Measurements from ENCODE around the gene CIRBP. TPM values are rescaled to one million over a fixed set of nuclear protein-coding genes. Genes with fewer than 3 reads are reported as not detected.
"Not testable (repeated sequence)": the region's sequence is repeated elsewhere in the genome, so short reads cannot be mapped to it uniquely, and the experiment has no call there.

CIRBP gene
- total RNA-seq, 3 donors from 2014 or later (not counting 1 experiment from before 2014, with no cell fraction given) = 410 to 454 (median 440) TPM

DNA sequence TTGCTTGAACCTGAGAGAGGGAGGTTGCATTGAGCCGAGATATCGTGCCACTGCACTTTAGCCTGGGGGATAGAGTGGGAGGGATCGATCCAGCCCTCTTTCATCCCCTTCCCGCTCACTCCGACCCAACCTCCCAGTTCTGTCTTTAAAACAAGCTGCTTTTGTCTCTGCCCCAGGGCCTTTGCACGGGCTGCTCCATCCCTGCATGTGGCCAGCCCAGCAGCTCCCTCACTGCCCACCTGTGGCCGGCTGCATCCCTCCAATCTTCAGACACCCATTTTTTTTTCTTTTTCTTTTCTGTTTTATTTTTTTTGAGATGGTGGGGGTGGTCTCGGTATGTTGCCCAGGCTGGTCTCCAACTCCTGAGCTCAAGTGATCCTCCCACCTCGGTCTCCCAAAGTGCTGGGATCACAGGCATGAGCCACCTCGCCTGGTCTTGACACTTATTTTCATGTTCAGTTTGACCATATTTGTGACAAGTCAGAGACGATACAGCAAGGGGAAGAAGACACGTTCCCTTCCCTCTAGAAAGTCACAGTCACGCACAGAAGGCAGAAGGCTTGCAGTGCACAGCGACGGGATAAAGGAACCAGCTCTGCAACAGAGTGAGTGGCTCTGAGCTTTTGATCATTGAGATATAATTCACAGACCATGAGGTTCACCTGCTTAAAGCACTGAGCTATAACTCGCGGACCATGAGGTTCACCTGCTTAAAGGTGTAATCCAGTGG is 48.3 kb downstream of the CIRBP start:
- Mint-ChIP-seq H3K27me3 (ENCODE audit: low read depth in 2 of 2) (peaks cover 11 to 18% of the 10 kb centered on the region in 2 donors), H3K36me3 (no peaks in the 10 kb centered on the region), H3K4me1 (no peaks in the 10 kb centered on the region), H3K4me3 (no peak overlapping the region), H3K9me3 (no peaks in the 10 kb centered on the region), H3K27ac (no peak overlapping the region)
- TF ChIP-seq, protein P1, sequence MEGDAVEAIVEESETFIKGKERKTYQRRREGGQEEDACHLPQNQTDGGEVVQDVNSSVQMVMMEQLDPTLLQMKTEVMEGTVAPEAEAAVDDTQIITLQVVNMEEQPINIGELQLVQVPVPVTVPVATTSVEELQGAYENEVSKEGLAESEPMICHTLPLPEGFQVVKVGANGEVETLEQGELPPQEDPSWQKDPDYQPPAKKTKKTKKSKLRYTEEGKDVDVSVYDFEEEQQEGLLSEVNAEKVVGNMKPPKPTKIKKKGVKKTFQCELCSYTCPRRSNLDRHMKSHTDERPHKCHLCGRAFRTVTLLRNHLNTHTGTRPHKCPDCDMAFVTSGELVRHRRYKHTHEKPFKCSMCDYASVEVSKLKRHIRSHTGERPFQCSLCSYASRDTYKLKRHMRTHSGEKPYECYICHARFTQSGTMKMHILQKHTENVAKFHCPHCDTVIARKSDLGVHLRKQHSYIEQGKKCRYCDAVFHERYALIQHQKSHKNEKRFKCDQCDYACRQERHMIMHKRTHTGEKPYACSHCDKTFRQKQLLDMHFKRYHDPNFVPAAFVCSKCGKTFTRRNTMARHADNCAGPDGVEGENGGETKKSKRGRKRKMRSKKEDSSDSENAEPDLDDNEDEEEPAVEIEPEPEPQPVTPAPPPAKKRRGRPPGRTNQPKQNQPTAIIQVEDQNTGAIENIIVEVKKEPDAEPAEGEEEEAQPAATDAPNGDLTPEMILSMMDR (IDR thresholded peaks at IDR 0.05) = no peak
- Histone ChIP-seq H3K27ac (ENCODE audit: low read length) (no peak overlapping the region), H3K27me3 (ENCODE audit: control insufficient read depth, insufficient read depth, low read length) (peaks cover 15% of the 10 kb centered on the region), H3K36me3 (ENCODE audit: control insufficient read depth, insufficient read depth, low read length) (no peaks in the 10 kb centered on the region), H3K4me1 (ENCODE audit: control insufficient read depth, insufficient read depth, low read length) (peaks cover 4% of the 10 kb centered on the region), H3K4me3 (ENCODE audit: low read length) (no peak overlapping the region), H3K9me3 (ENCODE audit: control insufficient read depth, insufficient read depth, low read length) (no peaks in the 10 kb centered on the region)
- no peak for ATAC-seq
- WGBS (ENCODE audit: insufficient coverage) = 66% methylated on average over 14 of the region's 17 CpGs
- no peak for DNase-seq
- intact Hi-C loops (cut with micrococcal nuclease) = no loop called here

- intact Hi-C loops (cut with micrococcal nuclease) = no loop called here
- DNase-seq (no peak), ATAC-seq (no peak)
- peaks cover 15% of the 10 kb centered on the region for H3K27me3 ChIP-seq (ENCODE audit: control insufficient read depth, insufficient read depth, low read length)
- H3K9me3 Mint-ChIP-seq = no peaks in the 10 kb centered on the region
- H3K4me3 ChIP-seq (ENCODE audit: low read length) = no peak overlapping the region
- 61% methylated on average over 46 of the region's 46 CpGs for WGBS (ENCODE audit: insufficient coverage)
- TF ChIP-seq, protein P1 (IDR thresholded peaks at IDR 0.05) = no peak
- H3K9me3 ChIP-seq (ENCODE audit: control insufficient read depth, insufficient read depth, low read length) = no peaks in the 10 kb centered on the region
- H3K27ac Mint-ChIP-seq = no peak overlapping the region
- no peak overlapping the region for H3K4me3 Mint-ChIP-seq
- no peaks in the 10 kb centered on the region for H3K36me3 ChIP-seq (ENCODE audit: control insufficient read depth, insufficient read depth, low read length)
- no peak overlapping the region for H3K27ac ChIP-seq (ENCODE audit: low read length)
- H3K27me3 Mint-ChIP-seq (ENCODE audit: low read depth in 2 of 2) = peaks cover 20 to 24% of the 10 kb centered on the region in 2 donors
- peaks cover 4% of the 10 kb centered on the region for H3K4me1 ChIP-seq (ENCODE audit: control insufficient read depth, insufficient read depth, low read length)
- no peaks in the 10 kb centered on the region for H3K4me1 Mint-ChIP-seq
- H3K36me3 Mint-ChIP-seq = no peaks in the 10 kb centered on the region
Measured at GRCh38 chr19:1318678-1319471, 49.7 kb downstream of the CIRBP start.

- WGBS (ENCODE audit: insufficient coverage) = 92% methylated on average over 2 of the region's 3 CpGs
- H3K36me3 Mint-ChIP-seq; H3K36me3 ChIP-seq (ENCODE audit: control insufficient read depth, insufficient read depth, low read length); H3K9me3 ChIP-seq (ENCODE audit: control insufficient read depth, insufficient read depth, low read length); ATAC-seq; H3K4me3 Mint-ChIP-seq; H3K27ac Mint-ChIP-seq; DNase-seq; H3K4me3 ChIP-seq (ENCODE audit: low read length); H3K27ac ChIP-seq (ENCODE audit: low read length); H3K4me1 Mint-ChIP-seq; intact Hi-C loops (cut with micrococcal nuclease); H3K9me3 Mint-ChIP-seq: not testable (repeated sequence)
- H3K27me3 ChIP-seq (ENCODE audit: control insufficient read depth, insufficient read depth, low read length) = peaks cover 28% of the 10 kb centered on the region
- H3K4me1 ChIP-seq (ENCODE audit: control insufficient read depth, insufficient read depth, low read length) = peaks cover 11% of the 10 kb centered on the region
- peaks cover 26 to 30% of the 10 kb centered on the region in 2 donors for H3K27me3 Mint-ChIP-seq (ENCODE audit: low read depth in 2 of 2)
Measured at GRCh38 chr19:1320282-1320650, 51.1 kb downstream of the CIRBP start.

DNA sequence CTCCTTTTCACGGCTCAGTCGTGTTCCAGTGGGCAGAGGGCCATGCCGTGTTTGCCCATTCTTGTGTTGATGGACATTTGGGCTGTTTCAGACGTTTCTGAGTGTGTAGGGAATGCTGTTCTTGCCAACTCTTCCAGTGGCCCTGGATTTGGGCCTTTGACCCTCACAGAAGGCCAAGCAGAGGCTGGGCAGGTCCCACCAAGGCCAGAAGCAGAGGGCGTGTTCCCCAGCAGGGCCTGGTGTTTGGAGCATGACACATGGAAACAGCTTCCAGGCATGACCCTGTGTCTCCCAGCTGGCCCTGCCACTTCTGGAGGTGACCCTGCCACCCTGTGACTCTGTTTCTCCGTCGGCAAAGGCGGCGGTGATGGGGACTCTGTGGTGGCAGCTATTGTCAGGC is 52.4 kb downstream of the CIRBP start:
- H3K9me3 Mint-ChIP-seq = no peaks in the 10 kb centered on the region
- Histone ChIP-seq H3K4me1 (ENCODE audit: control insufficient read depth, insufficient read depth, low read length) (peaks cover 9% of the 10 kb centered on the region), H3K36me3 (ENCODE audit: control insufficient read depth, insufficient read depth, low read length) (no peaks in the 10 kb centered on the region), H3K9me3 (ENCODE audit: control insufficient read depth, insufficient read depth, low read length) (no peaks in the 10 kb centered on the region), H3K4me3 (ENCODE audit: low read length) (no peak overlapping the region), H3K27me3 (ENCODE audit: control insufficient read depth, insufficient read depth, low read length) (peaks cover 29% of the 10 kb centered on the region), H3K27ac (ENCODE audit: low read length) (no peak overlapping the region)
- WGBS (ENCODE audit: insufficient coverage) = 90% methylated on average over 9 of the region's 9 CpGs
- TF ChIP-seq, protein P1 (IDR thresholded peaks at IDR 0.05) = no peak
- no peaks in the 10 kb centered on the region for H3K36me3 Mint-ChIP-seq
- no peaks in the 10 kb centered on the region for H3K4me1 Mint-ChIP-seq
- H3K4me3 Mint-ChIP-seq = no peak overlapping the region
- intact Hi-C loops (cut with micrococcal nuclease) = no loop called here
- ATAC-seq (no peak), DNase-seq (no peak)
- H3K27ac Mint-ChIP-seq = no peak overlapping the region
- peaks cover 26 to 27% of the 10 kb centered on the region in 2 donors for H3K27me3 Mint-ChIP-seq (ENCODE audit: low read depth in 2 of 2)
